HG02870 (cell line): ENCODE results near the gene BRMS1L.
"Not testable (repeated sequence)": the region's sequence is repeated elsewhere in the genome, so short reads cannot be mapped to it uniquely, and the experiment has no call there.

ENCODE experiments used
- ATAC-seq: cut with Tn5 transposase; IDR thresholded peaks from one replicate; pipeline ENCODE4 v1.9.1; 2021; ENCODE audit warnings: mild to moderate bottlenecking, moderate library complexity; ENCODE audit not compliant: unreplicated experiment

BRMS1L gene

DNA sequence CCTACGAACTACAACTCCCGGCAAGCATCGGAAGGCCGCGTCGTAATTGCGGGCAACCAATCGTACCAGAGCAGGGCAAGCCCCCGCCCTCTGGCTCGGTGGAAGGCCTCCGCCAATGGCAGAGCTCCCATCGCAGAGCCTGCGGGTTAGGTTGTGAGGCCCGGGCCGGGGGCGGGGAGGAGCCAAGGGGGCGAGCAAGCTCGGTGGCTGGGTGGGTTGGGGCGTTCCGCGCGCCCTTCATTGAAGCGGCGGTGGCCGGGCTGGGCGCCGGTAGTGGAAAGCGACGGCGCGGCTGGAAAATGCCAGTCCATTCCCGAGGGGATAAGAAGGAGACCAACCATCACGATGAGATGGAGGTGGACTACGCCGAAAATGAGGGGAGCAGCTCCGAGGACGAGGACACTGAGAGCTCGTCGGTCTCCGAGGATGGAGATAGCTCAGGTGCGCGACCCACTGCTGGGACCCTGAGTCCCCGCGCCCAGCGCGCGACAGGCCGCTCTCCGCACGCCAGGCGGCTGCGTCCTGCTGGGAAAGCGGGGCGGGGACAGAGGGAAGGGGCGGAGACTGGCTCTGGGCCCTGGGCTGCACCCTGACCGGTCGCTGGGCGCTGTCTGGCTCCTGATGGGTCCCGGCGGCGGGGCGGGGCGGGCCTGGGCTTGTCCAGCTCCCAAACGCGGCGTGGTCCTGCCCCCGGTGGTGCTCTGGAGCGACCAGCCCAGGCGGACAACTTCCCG lies at the start of gene BRMS1L:
BRMS1L (plus strand) TSS at position 121 of the 734 bp plus-strand sequence; CDS start at position 300, 179 bp downstream.
- peak; percentile 95 for ATAC-seq

GRCh38 chr14:35776823-35777222 lies 49.3 kb upstream of the BRMS1L start:
- no peak for ATAC-seq

DNA sequence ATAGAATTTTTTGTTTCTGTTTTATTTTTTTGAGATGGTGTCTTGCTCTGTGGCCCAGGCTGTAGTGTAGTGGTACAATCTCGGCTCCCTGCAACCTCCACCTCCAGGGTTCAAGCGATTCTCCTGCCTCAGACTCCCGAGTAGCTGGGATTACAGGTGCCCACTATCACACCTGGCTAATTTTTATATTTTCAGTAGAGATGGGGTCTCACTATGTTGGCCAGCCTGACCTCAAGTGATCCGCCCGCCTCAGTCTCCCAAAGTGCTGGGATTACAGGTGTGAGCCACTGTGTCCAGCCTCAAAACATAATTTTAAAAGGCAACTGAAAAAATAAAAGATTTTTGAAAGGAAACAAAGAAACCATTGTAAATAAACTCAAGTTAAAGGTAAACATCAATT lies 48.6 kb upstream of the BRMS1L start:
- not testable (repeated sequence) for ATAC-seq

DNA sequence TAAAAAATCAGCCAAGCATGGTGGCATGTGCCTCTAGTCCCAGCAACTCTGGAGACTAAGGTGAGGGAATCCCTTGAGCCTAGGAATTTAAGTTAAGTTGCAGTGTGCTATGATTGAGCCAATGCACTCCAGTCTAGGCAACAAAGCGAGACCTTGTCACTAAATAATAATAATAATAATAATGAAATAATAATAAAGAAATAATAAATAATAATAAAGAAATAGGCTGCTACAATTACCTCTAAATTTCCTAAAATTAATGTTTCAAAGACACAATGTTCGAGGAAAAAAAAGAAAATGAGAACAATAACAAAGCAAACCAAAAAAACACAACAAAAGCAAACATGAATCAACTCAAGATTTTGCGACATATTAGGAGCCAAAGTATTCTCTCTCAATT lies 46.8 kb upstream of the BRMS1L start:
- no peak for ATAC-seq

DNA sequence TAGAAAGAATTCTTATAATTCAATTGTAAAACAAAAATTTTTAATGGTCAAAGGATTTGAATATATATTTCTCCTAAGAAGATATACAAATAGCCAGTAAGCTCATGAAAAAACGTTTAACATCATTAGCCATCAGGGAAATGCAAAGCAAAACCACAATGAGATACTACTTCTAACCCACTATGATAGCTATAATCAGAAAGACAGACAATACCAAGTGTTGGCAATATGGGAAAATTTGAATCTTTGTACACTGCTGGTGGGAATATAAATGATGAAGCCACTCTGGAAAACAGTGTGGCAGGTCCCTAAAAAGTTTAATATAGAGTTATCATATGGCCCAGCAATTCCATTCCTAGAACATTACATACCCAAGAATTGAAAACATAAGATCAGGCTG lies 42.4 kb upstream of the BRMS1L start:
- ATAC-seq = no peak

GRCh38 chr14:35786856-35787255 lies 39.3 kb upstream of the BRMS1L start:
- no peak for ATAC-seq

DNA sequence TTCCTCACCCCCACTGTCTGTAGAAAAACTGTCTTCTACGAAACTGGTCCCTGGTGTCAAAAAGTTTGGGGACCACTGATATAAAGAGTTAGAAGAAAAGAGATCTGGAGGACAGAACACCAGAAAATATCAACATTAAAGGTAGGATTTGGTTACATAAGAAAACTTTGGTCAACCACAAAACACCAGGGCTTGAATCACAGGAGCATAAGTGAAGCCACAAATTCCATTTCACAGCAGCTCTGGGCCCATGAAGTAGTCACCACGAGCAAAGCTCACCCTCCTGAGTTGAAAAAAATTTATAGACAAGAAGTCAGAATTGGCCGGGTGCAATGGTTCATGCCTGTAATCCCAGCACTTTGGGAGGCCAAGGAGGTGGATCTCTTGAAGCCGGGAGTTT lies 36.5 kb upstream of the BRMS1L start:
- no peak for ATAC-seq

DNA sequence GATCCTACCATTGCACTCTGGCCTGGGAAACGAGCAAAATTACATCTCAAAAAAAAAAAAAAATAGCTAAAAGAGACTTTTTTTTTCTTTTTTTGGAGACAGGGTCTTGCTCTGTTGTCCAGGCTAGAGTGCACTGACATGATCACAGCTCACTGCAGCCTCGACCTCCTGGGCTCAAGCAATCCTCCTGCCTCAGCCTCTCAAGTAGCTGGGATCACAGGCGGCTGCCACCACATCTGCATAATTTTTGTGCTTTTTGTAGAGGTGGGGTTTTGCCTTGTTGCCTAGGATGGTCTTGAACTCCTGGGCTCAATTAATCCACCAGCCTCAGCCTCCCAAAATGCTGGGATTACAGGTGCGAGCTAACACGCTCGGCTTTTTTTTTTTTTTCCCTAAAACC lies 28.3 kb upstream of the BRMS1L start:
- ATAC-seq = no peak

DNA sequence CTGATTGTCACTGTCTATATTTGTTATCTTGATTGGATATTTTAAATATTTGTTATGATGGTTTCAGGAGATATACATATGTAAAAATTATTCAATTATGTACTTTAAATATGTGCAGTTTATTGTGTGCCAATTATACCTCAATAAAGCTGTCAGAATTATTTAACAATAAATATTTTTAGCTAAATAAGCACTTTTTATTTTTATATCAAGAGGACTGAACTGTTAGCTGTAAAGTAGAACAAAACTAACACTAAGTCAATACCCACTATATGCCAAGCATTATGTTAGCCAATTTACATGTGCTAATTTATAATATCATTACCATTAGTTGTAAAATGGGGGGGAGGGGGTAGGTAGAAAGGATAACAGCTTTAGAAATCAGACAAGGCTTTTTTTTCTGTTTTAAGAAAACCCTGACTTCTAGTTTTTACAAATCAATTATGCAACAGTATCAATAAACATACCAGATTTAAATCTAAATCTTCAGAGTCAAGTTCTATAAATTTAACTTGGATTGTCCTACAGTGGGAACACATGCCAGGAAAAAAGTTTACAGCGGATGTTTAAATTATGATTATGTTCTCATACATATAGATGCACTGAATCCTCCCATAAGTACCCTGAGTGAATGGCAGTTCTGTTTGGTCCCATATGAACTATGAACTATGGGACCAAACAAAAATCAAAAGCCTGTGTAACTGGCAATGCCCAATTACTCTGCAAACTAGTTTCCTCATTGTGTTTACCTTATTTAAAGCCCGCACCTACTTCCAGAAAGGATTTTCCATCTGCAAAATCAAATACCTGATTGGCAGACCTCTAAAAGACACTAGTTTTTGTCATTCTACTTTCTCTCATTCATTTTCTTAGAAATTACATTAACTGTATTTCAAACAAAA lies 19.9 kb upstream of the BRMS1L start:
- ATAC-seq = no peak

GRCh38 chr14:35807131-35807961 lies 18.8 kb upstream of the BRMS1L start:
- no peak for ATAC-seq

GRCh38 chr14:35808076-35808637 lies 18.0 kb upstream of the BRMS1L start:
- ATAC-seq = no peak

GRCh38 chr14:35808638-35809563 lies 17.2 kb upstream of the BRMS1L start, which contains the start of gene RALGAPA1:
RALGAPA1 (minus strand) TSS chr14:35809295; CDS start chr14:35808835, 460 bp downstream.
- peak; percentile 95 for ATAC-seq

DNA sequence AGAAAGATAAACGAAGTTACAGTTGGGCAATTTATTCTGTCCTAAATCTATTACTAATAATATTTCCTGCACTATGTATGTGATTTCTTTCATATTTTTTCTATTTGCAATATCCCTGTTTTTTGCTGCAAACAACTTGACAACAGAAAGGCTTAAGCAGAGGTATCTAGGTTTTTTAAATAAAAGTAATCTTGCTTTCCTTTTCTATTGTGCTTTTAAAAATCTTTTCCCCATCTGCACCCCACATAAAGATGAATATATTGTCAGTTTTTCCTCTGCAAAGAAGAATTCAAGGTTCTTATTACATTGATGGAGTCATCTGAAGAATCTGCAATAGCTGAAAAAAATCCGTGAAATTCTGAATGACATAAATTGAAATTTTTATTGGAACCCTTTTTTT lies 16.5 kb upstream of the BRMS1L start:
- no peak for ATAC-seq

GRCh38 chr14:35810963-35811362 lies 15.2 kb upstream of the BRMS1L start:
- ATAC-seq = no peak

DNA sequence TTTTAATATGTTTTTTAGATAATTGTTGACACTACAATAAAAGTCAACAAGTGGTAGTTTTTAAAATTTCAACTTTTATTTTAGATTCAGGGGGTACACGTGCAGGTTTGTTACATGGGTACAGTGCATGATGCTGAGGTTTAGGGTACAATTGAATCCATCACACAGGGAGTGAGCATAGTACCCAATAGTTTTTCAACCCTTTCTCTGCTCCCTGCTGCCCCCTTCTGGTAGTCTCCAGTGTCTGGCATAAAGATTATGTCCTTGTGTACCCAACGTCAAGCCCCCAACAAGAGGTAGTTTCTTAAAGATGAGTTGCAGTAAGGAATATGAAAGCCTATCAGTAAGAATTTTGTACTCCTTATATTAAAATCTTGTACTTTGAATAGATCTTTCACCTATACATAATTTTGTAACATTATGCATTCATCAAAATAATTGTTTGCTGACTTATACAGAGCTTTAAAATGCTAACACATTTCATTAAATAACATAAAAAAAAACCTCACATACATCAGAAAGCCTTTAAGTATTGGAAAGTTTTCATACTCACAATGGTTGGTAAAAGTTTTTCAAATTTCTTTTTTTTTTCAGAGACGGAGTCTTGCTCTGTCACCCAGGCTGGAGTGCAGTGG lies 11.7 kb upstream of the BRMS1L start:
- ATAC-seq = no peak

DNA sequence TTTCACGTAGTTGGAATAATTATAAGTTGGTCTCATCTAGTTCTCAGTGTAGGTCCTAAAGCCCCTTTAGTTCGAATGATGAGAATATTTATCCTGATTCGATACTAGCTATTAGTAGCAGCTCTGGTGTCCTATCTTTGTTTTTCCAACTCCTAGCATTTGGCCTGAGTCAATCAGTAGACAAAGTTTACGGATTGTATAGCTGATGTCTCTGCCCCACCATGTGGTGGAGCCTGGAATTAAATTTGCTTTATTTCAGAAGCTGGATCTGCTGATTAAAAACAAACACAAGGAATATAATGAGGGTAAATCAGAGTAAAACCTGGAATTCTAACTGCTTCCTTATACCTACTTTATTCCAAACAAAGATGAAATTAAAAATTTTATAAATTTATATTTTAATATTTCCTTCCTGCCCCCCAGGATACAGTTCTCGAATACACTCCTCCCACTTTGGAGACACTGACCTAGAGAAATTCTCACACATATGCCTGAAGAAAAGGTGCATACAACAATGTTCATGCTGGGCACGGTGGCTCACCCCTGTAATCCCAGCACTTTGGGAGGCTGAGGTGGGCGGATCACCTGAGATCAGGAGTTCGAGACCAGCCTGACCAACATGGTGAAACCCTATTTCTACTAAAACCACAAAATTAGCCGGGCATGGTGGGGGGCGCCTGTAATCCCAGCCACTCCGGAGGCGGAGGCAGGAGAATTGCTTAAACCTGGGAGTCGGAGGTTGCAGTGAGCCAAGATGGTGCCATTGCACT lies 7.6 kb upstream of the BRMS1L start:
- no peak for ATAC-seq

GRCh38 chr14:35819591-35820540 lies 6.3 kb upstream of the BRMS1L start:
- ATAC-seq = no peak
